ENCODE results near the gene MNDA.
"Not testable (repeated sequence)": the region's sequence is repeated elsewhere in the genome, so short reads cannot be mapped to it uniquely, and the experiment has no call there.

MNDA gene

GRCh38 chr1:158838660-158839059 lies 7.5 kb downstream of the MNDA start:
- DNase-seq (ENCODE audit: low read depth in 1 of 2, low spot score in 1 of 2) = no peak

- DNase-seq (ENCODE audit: low read depth in 1 of 2, low spot score in 1 of 2) = no peak
These were observed 8.4 kb downstream of the MNDA start for GRCh38 chr1:158839566-158839965.

- DNase-seq (ENCODE audit: low read depth in 1 of 2, low spot score in 1 of 2) = no peak
These were observed 9.1 kb downstream of the MNDA start for GRCh38 chr1:158840236-158840635.

DNA sequence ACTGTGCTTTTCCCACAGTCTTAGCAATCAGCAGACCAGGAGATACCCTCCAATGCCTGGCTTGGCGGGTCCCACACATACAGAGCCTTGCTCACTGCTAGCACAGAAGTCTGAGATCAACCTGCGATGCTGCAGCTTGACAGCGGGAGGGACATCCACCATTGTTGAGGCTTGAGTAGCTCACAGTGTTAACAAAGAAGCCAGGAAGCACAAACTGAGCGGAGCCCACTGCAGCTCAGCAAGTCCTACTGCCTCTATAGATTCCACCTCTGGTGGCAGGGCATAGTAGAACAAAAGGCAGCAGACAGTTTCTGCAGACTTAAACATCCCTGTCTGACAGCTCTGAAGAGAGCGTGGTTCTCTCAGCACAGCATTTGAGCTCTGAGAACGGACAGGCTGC lies 33.4 kb downstream of the MNDA start:
- DNase-seq (ENCODE audit: low read depth in 1 of 2, low spot score in 1 of 2) = no peak

- DNase-seq (ENCODE audit: low read depth in 1 of 2, low spot score in 1 of 2) = not testable (repeated sequence)
These were observed 39.3 kb downstream of the MNDA start for GRCh38 chr1:158870438-158870837.

DNA sequence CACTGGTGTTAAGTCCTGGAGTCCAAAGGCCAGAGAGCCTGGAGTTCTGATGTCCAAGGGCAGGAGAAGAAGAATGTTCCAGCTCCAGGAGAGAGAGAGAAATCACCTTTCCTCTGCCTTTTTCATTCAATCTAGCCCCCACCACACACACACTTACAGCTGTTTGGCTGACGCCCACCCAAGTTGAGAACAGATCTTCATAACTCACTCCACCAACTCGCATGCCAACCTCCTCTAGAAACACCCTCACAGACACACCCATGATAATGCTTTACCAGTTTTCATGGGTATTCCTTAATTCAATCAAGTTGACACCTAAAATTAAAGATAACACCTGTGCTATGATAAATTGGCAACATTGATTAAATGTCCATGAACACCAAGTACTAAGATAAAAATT lies 42.0 kb downstream of the MNDA start:
- no peak for DNase-seq (ENCODE audit: low read depth in 1 of 2, low spot score in 1 of 2)

GRCh38 chr1:158893654-158894053 lies 62.5 kb downstream of the MNDA start:
- no peak for DNase-seq (ENCODE audit: low read depth in 1 of 2, low spot score in 1 of 2)

GRCh38 chr1:158898722-158899121 lies 67.6 kb downstream of the MNDA start:
- DNase-seq (ENCODE audit: low read depth in 1 of 2, low spot score in 1 of 2) = no peak
